PC-9 (cell line): ENCODE results near the gene CACNA1E. TPM values are rescaled to one million over a fixed set of nuclear protein-coding genes. Genes with fewer than 3 reads are reported as not detected.

Experiments used
- BruUV-seq: library from RNA; stranded (reverse); fragments of 400-500 nt; replicated peaks from 2 replicates; lab custom pipeline; 2021; lab: Mats Ljungman, UMichigan
- CTCF ChIA-PET: fragments of 300-600 bp; sonication (Branson Sonifier 250); formaldehyde crosslinking; loops from one replicate; lab custom pipeline; 2022; ENCODE audit warnings: antibody characterized with exemption; lab: Charles Lee
- POLR2A ChIA-PET: fragments of 300-600 bp; sonication (Branson Sonifier 250); formaldehyde crosslinking; loops from one replicate; lab custom pipeline; 2022; ENCODE audit warnings: antibody characterized with exemption; ENCODE audit not compliant: unreplicated experiment; lab: Charles Lee
- DNase-seq, 2 experiments: peaks; one replicate each; pipeline versions ENCODE4 v3.0.0 to v3.0.0-alpha.2; 2015 to 2022; ENCODE audit warnings: mixed read lengths in 1 of 2
- H2AFZ ChIP-seq: fragments of 200-600 bp; sonication (generic); 2 replicates; pipeline ENCODE4 v1.8.1; 2017; ENCODE audit warnings: antibody characterized with exemption
- H3F3A ChIP-seq: fragments of 200-600 bp; sonication (generic); 2 replicates; pipeline ENCODE4 v1.8.1; 2017; ENCODE audit warnings: antibody characterized with exemption, mild to moderate bottlenecking, low read depth; ENCODE audit not compliant: insufficient read depth
- H3K27ac ChIP-seq: fragments of 200-600 bp; sonication (generic); 2 replicates; pipeline ENCODE4 v1.6.1; 2016; ENCODE audit warnings: mixed run types
- H3K27me3 ChIP-seq: fragments of 200-600 bp; sonication (generic); 2 replicates; pipeline ENCODE4 v1.6.1; 2016; ENCODE audit warnings: low read depth, mixed run types; ENCODE audit not compliant: insufficient read depth
- H3K36me3 ChIP-seq: fragments of 200-600 bp; sonication (generic); 2 replicates; pipeline ENCODE4 v1.6.1; 2016; ENCODE audit warnings: low read depth, mixed run types
- H3K4me1 ChIP-seq: fragments of 200-600 bp; sonication (generic); replicated peaks from 2 replicates; pipeline ENCODE4 v1.6.1; 2016; ENCODE audit warnings: mixed run types; ENCODE audit not compliant: insufficient read depth
- H3K4me2 ChIP-seq: fragments of 200-600 bp; sonication (generic); 2 replicates; pipeline ENCODE4 v1.6.1; 2017; ENCODE audit warnings: mixed run types
- H3K4me3 ChIP-seq: fragments of 200-600 bp; sonication (generic); 2 replicates; pipeline ENCODE4 v1.6.1; 2016; ENCODE audit warnings: mixed run types
- H3K79me2 ChIP-seq: fragments of 200-600 bp; sonication (generic); 2 replicates; pipeline ENCODE4 v1.6.1; 2017; ENCODE audit warnings: low read depth, mixed run types
- H3K9me2 ChIP-seq: fragments of 200-600 bp; sonication (generic); 2 replicates; pipeline ENCODE4 v1.8.1; 2017; ENCODE audit warnings: mild to moderate bottlenecking; ENCODE audit not compliant: insufficient read depth
- H3K9me3 ChIP-seq: fragments of 200-600 bp; sonication (generic); 2 replicates; pipeline ENCODE4 v1.8.1; 2016; ENCODE audit warnings: low read depth; ENCODE audit not compliant: insufficient read depth
- H4K20me1 ChIP-seq: fragments of 200-600 bp; sonication (generic); 2 replicates; pipeline ENCODE4 v1.8.1; 2017; ENCODE audit not compliant: insufficient read depth
- CTCF ChIP-seq: fragments of 200-600 bp; sonication (generic); conservative IDR thresholded peaks from 2 replicates; pipeline ENCODE4 v1.6.1; 2017; ENCODE audit warnings: mixed run types, antibody characterized with exemption, mild to moderate bottlenecking, moderate library complexity
- EZH2 ChIP-seq: fragments of 200-600 bp; sonication (generic); IDR thresholded peaks from 2 replicates; pipeline ENCODE4 v1.8.0; 2017; ENCODE audit warnings: antibody characterized with exemption, low read depth
- intact Hi-C: fragments of 100-400 bp; cut with micrococcal nuclease; formaldehyde crosslinking; loops from one replicate; pipeline ENCODE4 v1.10.0; 2022; ENCODE audit not compliant: unreplicated experiment
- total RNA-seq: library from RNA; stranded (reverse); gene quantifications from 2 replicates; pipeline ENCODE4 v1.2.3, GENCODE V29; 2021

Gene CACNA1E
- total RNA-seq, 1 experiment from 2014 or later, result not detected

GRCh38 chr1:181718034-181718433, 234.7 kb downstream of the CACNA1E start:
- Histone ChIP-seq H3K27me3 (peaks cover 50% of the 10 kb centered on the region), H3F3A (no peaks in the 10 kb centered on the region), H2AFZ (no peak overlapping the region), H3K79me2 (no peaks in the 10 kb centered on the region), H3K4me3 (no peak overlapping the region), H3K4me2 (no peak overlapping the region), H3K4me1 (no peaks in the 10 kb centered on the region), H3K36me3 (no peaks in the 10 kb centered on the region), H4K20me1 (0 out of 2 replicates have a peak, but pooled peaks cover 4% of the 10 kb centered on the region), H3K9me3 (no peaks in the 10 kb centered on the region), H3K27ac (no peak overlapping the region), H3K9me2 (no peaks in the 10 kb centered on the region)
- no TSS peak for BruUV-seq
- CTCF ChIA-PET, result interaction anchor here (0.7 kb wide), 1 partner anchor 887 kb away, joined by 3 read pairs; no protein-coding TSS in a partner anchor
- intact Hi-C loops, result no loop called here
- TF ChIP-seq CTCF, result no peak
- no peak for DNase-seq
- POLR2A ChIA-PET, result no interaction called here

DNA sequence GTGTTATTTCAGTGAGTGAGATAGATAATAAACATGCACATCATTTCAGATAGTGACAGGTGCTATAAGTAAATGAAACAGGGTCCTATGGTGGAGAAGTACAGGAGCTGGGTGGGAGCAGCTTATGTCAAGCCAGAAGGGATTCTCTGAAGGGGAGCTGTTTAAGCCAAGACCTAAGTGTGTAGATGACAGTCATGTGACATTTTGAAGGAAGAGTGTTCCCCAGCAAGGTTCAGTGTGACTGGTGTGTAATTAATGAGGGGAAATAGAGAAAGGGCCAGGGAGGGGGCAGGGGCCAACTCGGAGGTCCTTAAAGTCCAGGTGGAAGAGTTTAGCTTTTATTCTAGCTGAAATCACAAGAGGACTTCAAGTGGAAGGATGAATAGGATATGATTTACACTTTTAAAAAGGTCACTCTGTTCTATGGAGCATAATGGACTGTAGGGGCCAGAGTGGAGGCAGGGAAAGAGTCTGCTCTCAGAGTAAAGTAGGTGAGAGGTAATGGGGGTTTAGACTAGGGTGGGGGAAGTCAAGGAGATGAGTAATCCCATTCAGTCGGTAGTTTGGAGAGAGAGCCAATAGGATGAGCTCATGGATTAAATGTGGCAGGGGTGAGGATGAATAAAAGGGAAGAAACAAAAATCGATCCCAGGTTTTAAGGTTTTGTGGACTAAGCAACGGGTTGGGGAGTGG, 243.1 kb downstream of the CACNA1E start:
- Histone ChIP-seq H3K4me3 (no peak overlapping the region), H3K9me2 (no peaks in the 10 kb centered on the region), H4K20me1 (no peaks in the 10 kb centered on the region), H3K79me2 (no peaks in the 10 kb centered on the region), H3F3A (no peaks in the 10 kb centered on the region), H3K4me2 (no peak overlapping the region), H3K36me3 (no peaks in the 10 kb centered on the region), H2AFZ (no peak overlapping the region), H3K4me1 (no peaks in the 10 kb centered on the region), H3K27me3 (peaks cover 31% of the 10 kb centered on the region), H3K9me3 (no peaks in the 10 kb centered on the region), H3K27ac (no peak overlapping the region)
- intact Hi-C loops, result no loop called here
- ChIA-PET POLR2A (no interaction called here), CTCF (no interaction called here)
- no peak for DNase-seq
- no TSS peak for BruUV-seq
- TF ChIP-seq EZH2 (no peak), CTCF (no peak)

DNA sequence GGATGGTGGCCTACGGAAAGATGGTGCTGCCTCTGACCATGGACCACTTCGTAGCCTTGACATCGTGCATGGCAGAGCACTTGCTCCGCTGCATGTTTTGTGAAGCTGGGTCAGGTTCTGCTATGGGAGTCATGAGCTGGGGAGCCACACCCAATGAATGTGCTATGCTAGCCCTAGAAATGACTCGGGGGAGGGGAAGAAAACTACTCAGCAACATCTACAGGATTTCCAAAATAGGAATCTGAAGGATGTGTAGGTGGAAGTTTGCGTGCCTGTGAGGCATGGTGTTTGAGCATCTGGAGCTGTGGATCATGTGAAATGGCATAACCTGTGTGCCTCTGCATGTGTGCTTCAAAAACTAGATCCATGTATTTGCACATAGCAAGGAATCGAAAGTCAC, 247.3 kb downstream of the CACNA1E start:
- TF ChIP-seq EZH2 (no peak), CTCF (no peak)
- no peak for DNase-seq
- no peak overlapping the region for H2AFZ ChIP-seq
- no peak overlapping the region for H3K4me3 ChIP-seq
- no peaks in the 10 kb centered on the region; the same call in 1 of the 2 replicates for H4K20me1 ChIP-seq
- no peaks in the 10 kb centered on the region for H3K9me3 ChIP-seq
- POLR2A ChIA-PET, result no interaction called here
- H3K79me2 ChIP-seq, result no peaks in the 10 kb centered on the region
- intact Hi-C loops, result no loop called here
- no peak overlapping the region for H3K27ac ChIP-seq
- H3K4me1 ChIP-seq, result no peaks in the 10 kb centered on the region
- H3F3A ChIP-seq, result no peaks in the 10 kb centered on the region
- no peaks in the 10 kb centered on the region for H3K36me3 ChIP-seq
- H3K4me2 ChIP-seq, result no peak overlapping the region
- no TSS peak for BruUV-seq
- H3K27me3 ChIP-seq, result peaks cover 28% of the 10 kb centered on the region
- CTCF ChIA-PET, result no interaction called here
- no peaks in the 10 kb centered on the region for H3K9me2 ChIP-seq
